CD14-positive monocyte (primary cell): ENCODE data around the gene UBE2E2. TPM values are rescaled to one million over a fixed set of nuclear protein-coding genes. Genes with fewer than 3 reads are reported as not detected.

ENCODE experiments used
- DNase-seq, 3 donors: peaks; one replicate each; pipeline ENCODE4 v3.0.0-alpha.2; 2011 to 2022
- H2AFZ ChIP-seq: 2 replicates; pipeline ENCODE4 v1.6.0; 2012; ENCODE audit warnings: mild to moderate bottlenecking, low read depth, low read length, inconsistent platforms; ENCODE audit not compliant: insufficient read depth, poor library complexity, severe bottlenecking
- H3K27ac ChIP-seq, 2 donors: 1 replicate in 1 of 2; 2 replicates in 1 of 2; pipeline ENCODE4 v1.5.1; 2012 to 2013; ENCODE audit warnings: low read length in 2 of 2, control low read depth in 1 of 2, inconsistent platforms in 1 of 2, low read depth in 1 of 2, mild to moderate bottlenecking in 1 of 2
- H3K27me3 ChIP-seq, 2 donors: one replicate each; pipeline versions ENCODE4 v1.6.0 to v1.6.1; 2011 to 2013; ENCODE audit warnings: low read length in 2 of 2; ENCODE audit not compliant: control insufficient read depth in 2 of 2, insufficient read depth in 2 of 2
- H3K36me3 ChIP-seq, 2 donors: replicated peaks in 1 of 2; 1 replicate in 1 of 2; 2 replicates in 1 of 2; pipeline versions ENCODE4 v1.5.1 to v1.6.1; 2012 to 2013; ENCODE audit warnings: low read length in 2 of 2, control low read depth in 1 of 2, inconsistent platforms in 1 of 2, mild to moderate bottlenecking in 1 of 2; ENCODE audit not compliant: insufficient read depth in 2 of 2, control insufficient read depth in 1 of 2
- H3K4me1 ChIP-seq, 2 donors: 1 replicate in 1 of 2; 2 replicates in 1 of 2; pipeline versions ENCODE4 v1.5.1 to v1.6.1; 2012 to 2013; ENCODE audit warnings: low read length in 2 of 2, control low read depth in 1 of 2, inconsistent platforms in 1 of 2, mild to moderate bottlenecking in 1 of 2, moderate library complexity in 1 of 2; ENCODE audit not compliant: insufficient read depth in 2 of 2, control insufficient read depth in 1 of 2
- H3K4me2 ChIP-seq: replicated peaks from 2 replicates; pipeline ENCODE3; 2012; ENCODE audit warnings: low read length, moderate library complexity, mild to moderate bottlenecking; ENCODE audit not compliant: poor library complexity, severe bottlenecking; ENCODE audit errors: extremely low read depth
- H3K4me3 ChIP-seq, 3 experiments: fragments of 200-600 bp in 1 of 3; sonication (generic) in 1 of 3; replicated peaks in 1 of 3; 1 replicate in 2 of 3; 2 replicates in 1 of 3; pipeline ENCODE4 v1.5.1; 2011 to 2013; ENCODE audit warnings: low read length in 3 of 3, mild to moderate bottlenecking in 3 of 3, control low read depth in 2 of 3, low read depth in 2 of 3, inconsistent platforms in 1 of 3, moderate library complexity in 1 of 3
- H3K79me2 ChIP-seq: 2 replicates; pipeline ENCODE4 v1.6.0; 2012; ENCODE audit warnings: mild to moderate bottlenecking, control low read depth, inconsistent platforms, low read length, moderate library complexity; ENCODE audit not compliant: insufficient read depth
- H3K9ac ChIP-seq: 2 replicates; pipeline ENCODE4 v1.6.0; 2017; ENCODE audit warnings: low read length, mild to moderate bottlenecking; ENCODE audit not compliant: insufficient read depth, poor library complexity, severe bottlenecking
- H3K9me3 ChIP-seq, 2 donors: replicated peaks in 1 of 2; 1 replicate in 1 of 2; 2 replicates in 1 of 2; pipeline versions ENCODE4 v1.5.1 to v1.6.1; 2012 to 2013; ENCODE audit warnings: low read length in 2 of 2, control low read depth in 1 of 2; ENCODE audit not compliant: control insufficient read depth in 1 of 2, insufficient read depth in 1 of 2
- H4K20me1 ChIP-seq: 2 replicates; pipeline ENCODE4 v1.6.0; 2012; ENCODE audit warnings: mild to moderate bottlenecking, low read length, control low read depth, moderate library complexity; ENCODE audit not compliant: insufficient read depth
- H3K27ac Mint-ChIP-seq, 7 donors: one replicate each; pipeline ENCODE4 v1.8.0; 2020; ENCODE audit warnings: mild to moderate bottlenecking in 7 of 7, mixed read lengths in 7 of 7, moderate library complexity in 6 of 7, inconsistent platforms in 2 of 7
- H3K27me3 Mint-ChIP-seq, 3 donors: one replicate each; pipeline ENCODE4 v1.8.0; 2021 to 2022; ENCODE audit warnings: low read depth in 3 of 3, mild to moderate bottlenecking in 3 of 3, mixed read lengths in 3 of 3, moderate library complexity in 3 of 3, inconsistent platforms in 1 of 3
- H3K36me3 Mint-ChIP-seq, 2 donors: one replicate each; pipeline ENCODE4 v1.8.0; 2020; ENCODE audit warnings: mixed read lengths in 2 of 2, inconsistent platforms in 1 of 2, mild to moderate bottlenecking in 1 of 2
- H3K4me1 Mint-ChIP-seq: one replicate; pipeline ENCODE4 v1.8.0; 2020; ENCODE audit warnings: mild to moderate bottlenecking, mixed read lengths
- H3K4me3 Mint-ChIP-seq, 2 donors: one replicate each; pipeline ENCODE4 v1.8.0; 2020; ENCODE audit warnings: mild to moderate bottlenecking in 2 of 2, mixed read lengths in 2 of 2, moderate library complexity in 1 of 2
- H3K9me3 Mint-ChIP-seq, 7 donors: one replicate each; pipeline ENCODE4 v1.8.0; 2020 to 2022; ENCODE audit warnings: mixed read lengths in 7 of 7, mild to moderate bottlenecking in 6 of 7, moderate library complexity in 6 of 7, inconsistent platforms in 2 of 7
- CTCF ChIP-seq: fragments of 200-600 bp; IDR thresholded peaks from one replicate; pipeline ENCODE4 v1.8.0; 2022; ENCODE audit warnings: antibody characterized with exemption, mild to moderate bottlenecking
- WGBS: methylation state at CpG from one replicate; pipeline ENCODE4 v1.1.5; 2013; ENCODE audit warnings: missing lambda C conversion rate; ENCODE audit not compliant: insufficient coverage; 5-methylcytosine and 5-hydroxymethylcytosine counted together
- intact Hi-C, 2 donors: fragments of 100-400 bp; cut with micrococcal nuclease; formaldehyde crosslinking; loops; one replicate each; pipeline versions ENCODE4 v1.15.0 to v1.15.1; 2023
- polyA plus RNA-seq, 3 donors: library from polyadenylated mRNA; depleted of rRNA in 1 of 3; unstranded in 2 of 3; stranded (reverse) in 1 of 3; fragments of 300-500 nt in 2 of 3; fragments of >200 nt in 1 of 3; fragmentation: Illumina TruSeq in 2 of 3; gene quantifications; 1 replicate in 2 of 3; 2 replicates in 1 of 3; pipeline ENCODE4 v1.2.3, GENCODE V29; 2012 to 2021

The UBE2E2 gene
- polyA plus RNA-seq, 3 donors: 25.8 to 78.0 (median 66.3) TPM

GRCh38 chr3:23405081-23405480, 202.0 kb downstream of the UBE2E2 start:
- Histone ChIP-seq H2AFZ (no peak overlapping the region), H3K27ac (no peak overlapping the region), H3K4me2 (no peak overlapping the region), H3K9me3 (no peaks in the 10 kb centered on the region), H3K27me3 (no peaks in the 10 kb centered on the region), H3K4me1 (peaks cover 12% of the 10 kb centered on the region in 2 donors), H3K79me2 (no peaks in the 10 kb centered on the region), H3K36me3 (no peaks in the 10 kb centered on the region), H3K4me3 (no peak overlapping the region), H3K9ac (no peak overlapping the region), H4K20me1 (peaks cover 26% of the 10 kb centered on the region)
- no peak overlapping the region for H3K4me3 Mint-ChIP-seq
- no peak overlapping the region for H3K27ac Mint-ChIP-seq
- H3K4me1 Mint-ChIP-seq: peaks cover 24% of the 10 kb centered on the region
- no peak for TF ChIP-seq CTCF
- no peaks in the 10 kb centered on the region for H3K9me3 Mint-ChIP-seq
- no peaks in the 10 kb centered on the region for H3K27me3 Mint-ChIP-seq
- H3K36me3 Mint-ChIP-seq: peaks cover 0 to 2% of the 10 kb centered on the region in 2 donors
- WGBS: no CpG with 5 or more reads among the region's 1 CpG
- no peak for DNase-seq
- intact Hi-C loops: no loop called here

GRCh38 chr3:23406601-23407000, 203.5 kb downstream of the UBE2E2 start:
- H3K4me2 ChIP-seq: no peak overlapping the region

More at GRCh38 chr3:23406601-23407000, 203.5 kb downstream of the UBE2E2 start:
- no peaks in the 10 kb centered on the region for H3K9me3 ChIP-seq
- no CpG with 5 or more reads among the region's 1 CpG for WGBS
- H3K27me3 Mint-ChIP-seq: no peaks in the 10 kb centered on the region
- H2AFZ ChIP-seq: no peak overlapping the region
- peaks cover 24% of the 10 kb centered on the region for H3K4me1 Mint-ChIP-seq
- H3K36me3 ChIP-seq: no peaks in the 10 kb centered on the region
- peaks cover 12% of the 10 kb centered on the region in 2 donors for H3K4me1 ChIP-seq
- intact Hi-C loops: no loop called here
- H3K79me2 ChIP-seq: no peaks in the 10 kb centered on the region
- H3K36me3 Mint-ChIP-seq: peaks cover 0 to 2% of the 10 kb centered on the region in 2 donors
- H3K9ac ChIP-seq: no peak overlapping the region
- H3K27ac ChIP-seq: no peak overlapping the region
- DNase-seq: no peak
- no peaks in the 10 kb centered on the region for H3K9me3 Mint-ChIP-seq
- no peak overlapping the region for H3K27ac Mint-ChIP-seq
- H4K20me1 ChIP-seq: peaks cover 40% of the 10 kb centered on the region
- no peak overlapping the region for H3K4me3 Mint-ChIP-seq
- no peaks in the 10 kb centered on the region for H3K27me3 ChIP-seq
- H3K4me3 ChIP-seq: no peak overlapping the region
- no peak for TF ChIP-seq CTCF
